Vagina (tissue), 2 donors: ENCODE data around the gene MRPL28. TPM values are rescaled to one million over a fixed set of nuclear protein-coding genes. Genes with fewer than 3 reads are reported as not detected.

Experiments used
- DNase-seq, 2 donors: peaks; one replicate each; pipeline ENCODE4 v3.0.0-alpha.2; 2017; ENCODE audit errors: extremely low spot score in 2 of 2
- H3K27ac ChIP-seq: fragments of 200-600 bp; sonication (generic); one replicate; pipeline ENCODE4 v1.5.1; 2019
- H3K27me3 ChIP-seq: fragments of 200-600 bp; sonication (generic); one replicate; pipeline ENCODE4 v1.5.1; 2019
- H3K36me3 ChIP-seq, 2 donors: fragments of 200-600 bp; sonication (generic); one replicate each; pipeline ENCODE4 v1.5.1; 2017 to 2019
- H3K4me1 ChIP-seq: fragments of 200-600 bp; sonication (generic); one replicate; pipeline ENCODE4 v1.5.1; 2019
- H3K4me3 ChIP-seq, 2 donors: fragments of 200-600 bp; sonication (generic); 1 replicate in 1 of 2; 2 replicates in 1 of 2; pipeline ENCODE4 v1.5.1; 2016 to 2019
- H3K9me3 ChIP-seq: fragments of 200-600 bp; sonication (generic); one replicate; pipeline ENCODE4 v1.5.1; 2019
- POLR2A ChIP-seq, 2 donors: fragments of 450-650 bp; IDR thresholded peaks; one replicate each; pipeline ENCODE4 v1.6.1; 2017; ENCODE audit warnings: antibody characterized with exemption in 2 of 2, mild to moderate bottlenecking in 2 of 2, moderate library complexity in 2 of 2
- POLR2AphosphoS5 ChIP-seq, 2 donors: sonication (generic); formaldehyde crosslinking; IDR thresholded peaks; one replicate each; pipeline ENCODE4 v1.9.0; 2017; ENCODE audit warnings: antibody characterized with exemption in 2 of 2, mild to moderate bottlenecking in 2 of 2, low read depth in 1 of 2; ENCODE audit not compliant: insufficient read depth in 1 of 2
- intact Hi-C: fragments of 100-400 bp; cut with DNase I; formaldehyde crosslinking; loops from one replicate; pipeline ENCODE4 v1.15.1; 2023
- total RNA-seq: library from RNA; depleted of rRNA; stranded (reverse); fragments of >200 nt; gene quantifications from one replicate; pipeline ENCODE4 v1.2.3, GENCODE V29; 2016
- TF ChIP-seq, protein P1 (sequence below), 3 experiments: fragments of 450-650 bp in 2 of 3; fragments of 200-600 bp in 1 of 3; sonication (generic) in 1 of 3; IDR thresholded peaks; one replicate each; pipeline ENCODE4 v1.5.1; 2017 to 2019; ENCODE audit warnings: antibody characterized with exemption in 3 of 3, mild to moderate bottlenecking in 2 of 3, moderate library complexity in 2 of 3

Gene MRPL28
- total RNA-seq, 1 donor from 2014 or later, result 96.5 TPM

DNA sequence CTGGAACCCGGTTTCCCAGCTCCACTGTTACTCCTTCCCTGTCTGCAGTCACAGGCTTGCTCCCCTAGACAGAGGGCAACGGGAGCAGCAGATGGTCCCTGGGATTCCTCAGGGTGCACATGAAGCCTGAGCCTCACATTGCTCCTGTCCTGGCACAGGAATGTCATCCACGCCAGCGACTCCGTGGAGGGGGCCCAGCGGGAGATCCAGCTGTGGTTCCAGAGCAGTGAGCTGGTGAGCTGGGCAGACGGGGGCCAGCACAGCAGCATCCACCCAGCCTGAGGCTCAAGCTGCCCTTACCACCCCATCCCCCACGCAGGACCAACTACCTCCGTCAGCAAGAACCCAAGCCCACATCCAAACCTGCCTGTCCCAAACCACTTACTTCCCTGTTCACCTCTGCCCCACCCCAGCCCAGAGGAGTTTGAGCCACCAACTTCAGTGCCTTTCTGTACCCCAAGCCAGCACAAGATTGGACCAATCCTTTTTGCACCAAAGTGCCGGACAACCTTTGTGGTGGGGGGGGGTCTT lies 29.8 kb upstream of the MRPL28 start:
- H3K4me1 ChIP-seq, result peaks cover 35% of the 10 kb centered on the region
- DNase-seq, result no peak
- no peaks in the 10 kb centered on the region for H3K36me3 ChIP-seq
- intact Hi-C loops, result no loop called here
- H3K4me3 ChIP-seq, result peak overlapping the region in 1 of 2 donors; percentile 58
- H3K27me3 ChIP-seq, result no peaks in the 10 kb centered on the region
- H3K27ac ChIP-seq, result peak overlapping the region; percentile 96
- no peaks in the 10 kb centered on the region for H3K9me3 ChIP-seq
- TF ChIP-seq, protein P1, sequence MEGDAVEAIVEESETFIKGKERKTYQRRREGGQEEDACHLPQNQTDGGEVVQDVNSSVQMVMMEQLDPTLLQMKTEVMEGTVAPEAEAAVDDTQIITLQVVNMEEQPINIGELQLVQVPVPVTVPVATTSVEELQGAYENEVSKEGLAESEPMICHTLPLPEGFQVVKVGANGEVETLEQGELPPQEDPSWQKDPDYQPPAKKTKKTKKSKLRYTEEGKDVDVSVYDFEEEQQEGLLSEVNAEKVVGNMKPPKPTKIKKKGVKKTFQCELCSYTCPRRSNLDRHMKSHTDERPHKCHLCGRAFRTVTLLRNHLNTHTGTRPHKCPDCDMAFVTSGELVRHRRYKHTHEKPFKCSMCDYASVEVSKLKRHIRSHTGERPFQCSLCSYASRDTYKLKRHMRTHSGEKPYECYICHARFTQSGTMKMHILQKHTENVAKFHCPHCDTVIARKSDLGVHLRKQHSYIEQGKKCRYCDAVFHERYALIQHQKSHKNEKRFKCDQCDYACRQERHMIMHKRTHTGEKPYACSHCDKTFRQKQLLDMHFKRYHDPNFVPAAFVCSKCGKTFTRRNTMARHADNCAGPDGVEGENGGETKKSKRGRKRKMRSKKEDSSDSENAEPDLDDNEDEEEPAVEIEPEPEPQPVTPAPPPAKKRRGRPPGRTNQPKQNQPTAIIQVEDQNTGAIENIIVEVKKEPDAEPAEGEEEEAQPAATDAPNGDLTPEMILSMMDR (IDR thresholded peaks at IDR 0.05), result no peak

- Histone ChIP-seq H3K27me3 (no peaks in the 10 kb centered on the region), H3K36me3 (no peaks in the 10 kb centered on the region), H3K9me3 (no peaks in the 10 kb centered on the region), H3K4me1 (peaks cover 35% of the 10 kb centered on the region), H3K4me3 (no peak overlapping the region), H3K27ac (no peak overlapping the region)
- no peak for DNase-seq
- intact Hi-C loops, result no loop called here
- TF ChIP-seq POLR2A (IDR thresholded peaks at IDR 0.05) (no peak), POLR2AphosphoS5 (IDR thresholded peaks at IDR 0.05; ENCODE audit: insufficient read depth in 1 of 2, low read depth in 1 of 2) (no peak)
- TF ChIP-seq, protein P1 (IDR thresholded peaks at IDR 0.05), result no peak
These were observed 29.1 kb upstream of the MRPL28 start for GRCh38 chr16:399340-400019.

GRCh38 chr16:398561-399339 lies 28.4 kb upstream of the MRPL28 start:
- no peaks in the 10 kb centered on the region for H3K36me3 ChIP-seq
- TF ChIP-seq POLR2AphosphoS5 (IDR thresholded peaks at IDR 0.05; ENCODE audit: insufficient read depth in 1 of 2, low read depth in 1 of 2) (no peak), POLR2A (IDR thresholded peaks at IDR 0.05) (no peak)
- TF ChIP-seq, protein P1 (IDR thresholded peaks at IDR 0.05), result no peak
- peaks cover 35% of the 10 kb centered on the region for H3K4me1 ChIP-seq
- no peaks in the 10 kb centered on the region for H3K9me3 ChIP-seq
- no peaks in the 10 kb centered on the region for H3K27me3 ChIP-seq
- intact Hi-C loops, result no loop called here
- H3K27ac ChIP-seq, result peak overlapping the region; percentile 79
- DNase-seq, result no peak
- no peak overlapping the region for H3K4me3 ChIP-seq

DNA sequence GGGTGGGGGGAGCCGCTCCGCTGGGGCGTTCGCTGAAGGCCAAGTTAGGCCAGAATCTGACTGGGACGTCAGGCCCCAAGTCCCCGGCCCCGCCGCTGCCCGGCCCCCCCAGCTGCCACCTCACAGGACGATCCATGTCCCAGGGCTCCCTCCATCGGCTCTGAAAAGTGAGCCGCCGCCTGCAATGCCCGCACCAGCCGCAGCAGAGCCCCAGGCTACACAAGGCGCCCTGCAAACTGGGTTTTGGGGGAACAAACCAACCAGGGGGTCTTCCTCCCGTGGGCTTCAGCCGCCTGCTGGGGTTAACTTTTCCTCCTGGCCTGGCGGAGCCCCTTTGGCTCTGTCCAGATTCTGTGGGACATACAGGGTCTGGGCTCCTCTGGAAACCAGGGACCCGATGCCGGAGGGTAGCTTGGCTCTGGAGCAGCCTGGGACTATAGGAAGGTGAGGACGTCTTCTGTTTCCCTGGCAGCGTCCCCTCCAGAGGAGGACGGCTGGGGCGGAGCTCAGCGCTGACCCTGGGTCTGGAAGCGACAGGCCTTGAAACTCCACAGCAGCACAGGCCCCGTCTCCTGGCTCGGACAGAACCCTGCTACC lies 27.5 kb upstream of the MRPL28 start:
- H3K27ac ChIP-seq, result peak overlapping the region; percentile 79
- peak in 1 of 2 donors; percentile 95 for DNase-seq
- TF ChIP-seq POLR2A (IDR thresholded peaks at IDR 0.05) (no peak), POLR2AphosphoS5 (IDR thresholded peaks at IDR 0.05; ENCODE audit: insufficient read depth in 1 of 2, low read depth in 1 of 2) (peak in 1 of 2 donors; percentile 31)
- TF ChIP-seq, protein P1 (IDR thresholded peaks at IDR 0.05), result peak in 2 of 3 experiments; percentile 25 to 46
- no peaks in the 10 kb centered on the region for H3K9me3 ChIP-seq
- peak overlapping the region; percentile 59 to 90 for H3K4me3 ChIP-seq
- intact Hi-C loops, result no loop called here
- no peaks in the 10 kb centered on the region for H3K36me3 ChIP-seq
- no peaks in the 10 kb centered on the region for H3K27me3 ChIP-seq
- H3K4me1 ChIP-seq, result peaks cover 34% of the 10 kb centered on the region
